ENCODE data around the gene KCNMA1.

The KCNMA1 gene

GRCh38 chr10:77410523-77410922 lies 227.1 kb downstream of the KCNMA1 start:
- no peak for DNase-seq (ENCODE audit: low read depth)
- H3K4me3 ChIP-seq (ENCODE audit: low read length): no peak overlapping the region
- TF ChIP-seq CTCF (conservative IDR thresholded peaks at IDR 0.05; ENCODE audit: low read depth, low read length): no peak

GRCh38 chr10:77409697-77410471 lies 227.7 kb downstream of the KCNMA1 start:
- no peak overlapping the region for H3K4me3 ChIP-seq (ENCODE audit: low read length)
- no peak for TF ChIP-seq CTCF (conservative IDR thresholded peaks at IDR 0.05; ENCODE audit: low read depth, low read length)
- no peak for DNase-seq (ENCODE audit: low read depth)

- DNase-seq (ENCODE audit: low read depth): no peak
- H3K4me3 ChIP-seq (ENCODE audit: low read length): no peak overlapping the region
- no peak for TF ChIP-seq CTCF (conservative IDR thresholded peaks at IDR 0.05; ENCODE audit: low read depth, low read length)
These were observed 229.3 kb downstream of the KCNMA1 start for GRCh38 chr10:77408259-77408658.

GRCh38 chr10:77406764-77407430 lies 230.7 kb downstream of the KCNMA1 start:
- no peak overlapping the region for H3K4me3 ChIP-seq (ENCODE audit: low read length)
- no peak for DNase-seq (ENCODE audit: low read depth)
- TF ChIP-seq CTCF (conservative IDR thresholded peaks at IDR 0.05; ENCODE audit: low read depth, low read length): no peak

GRCh38 chr10:77405771-77406241 lies 231.8 kb downstream of the KCNMA1 start:
- H3K4me3 ChIP-seq (ENCODE audit: low read length): no peak overlapping the region
- no peak for TF ChIP-seq CTCF (conservative IDR thresholded peaks at IDR 0.05; ENCODE audit: low read depth, low read length)
- no peak for DNase-seq (ENCODE audit: low read depth)

- H3K4me3 ChIP-seq (ENCODE audit: low read length): no peak overlapping the region
These were observed 232.8 kb downstream of the KCNMA1 start for GRCh38 chr10:77404810-77405209.

More at GRCh38 chr10:77404810-77405209, 232.8 kb downstream of the KCNMA1 start:
- TF ChIP-seq CTCF (conservative IDR thresholded peaks at IDR 0.05; ENCODE audit: low read depth, low read length): no peak
- no peak for DNase-seq (ENCODE audit: low read depth)

Measured in retinal pigment epithelial cell (primary cell).